Measurements from ENCODE around the gene GABRG3. TPM values are rescaled to one million over a fixed set of nuclear protein-coding genes. Genes with fewer than 3 reads are reported as not detected.

The GABRG3 gene
- total RNA-seq, 1 experiment from 2014 or later = not detected

DNA sequence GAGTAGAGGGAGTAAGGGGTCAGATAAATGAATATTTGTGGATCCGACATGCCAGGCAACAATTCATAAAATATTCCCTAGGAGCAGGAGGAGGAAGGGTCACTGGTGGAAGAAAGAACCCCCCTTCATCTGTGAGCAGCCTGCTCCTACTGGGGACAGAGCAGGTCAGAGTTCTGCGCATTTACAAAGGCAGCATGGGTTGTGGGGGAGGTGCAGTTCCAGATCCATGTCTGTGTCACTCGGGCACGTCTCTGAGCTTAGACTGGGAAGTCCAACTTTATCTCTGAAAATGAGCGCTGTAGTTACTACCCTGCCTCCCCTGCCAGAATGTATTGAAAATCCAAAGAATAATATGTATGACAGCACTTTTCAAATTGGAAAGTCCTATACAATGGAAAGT lies 115.2 kb downstream of the GABRG3 start (continued):
- TF ChIP-seq, protein P1, sequence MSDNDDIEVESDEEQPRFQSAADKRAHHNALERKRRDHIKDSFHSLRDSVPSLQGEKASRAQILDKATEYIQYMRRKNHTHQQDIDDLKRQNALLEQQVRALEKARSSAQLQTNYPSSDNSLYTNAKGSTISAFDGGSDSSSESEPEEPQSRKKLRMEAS (IDR thresholded peaks at IDR 0.05) = no peak
- TF ChIP-seq CBX3 (IDR thresholded peaks at IDR 0.05; ENCODE audit: low read depth) (no peak), POLR2AphosphoS5 (IDR thresholded peaks at IDR 0.05; ENCODE audit: low read depth, low read length) (no peak), ELF1 (IDR thresholded peaks at IDR 0.05; ENCODE audit: borderline replicate concordance, low read depth) (no peak), SIN3A (IDR thresholded peaks at IDR 0.05; ENCODE audit: low read depth) (no peak)

DNA sequence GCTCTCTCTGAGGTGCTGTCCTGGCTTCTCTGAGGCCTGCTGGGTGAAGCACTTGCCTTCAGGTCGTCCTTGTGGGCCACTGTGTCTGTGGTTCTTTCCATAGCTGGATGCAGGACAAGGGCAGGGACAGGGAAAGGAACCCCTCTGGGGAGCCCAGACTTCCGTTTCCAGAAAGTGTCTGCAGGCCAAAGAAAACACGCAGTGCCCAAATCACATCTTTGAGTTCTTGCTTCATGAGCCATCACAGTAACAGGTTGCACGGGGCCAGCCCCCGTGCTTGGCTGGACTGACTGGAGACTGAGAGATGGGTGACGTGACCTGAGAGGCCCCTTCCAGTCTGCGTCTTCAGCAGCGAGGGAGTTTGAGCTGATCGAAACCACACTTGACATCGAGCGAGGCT lies 115.8 kb downstream of the GABRG3 start:
- Histone ChIP-seq H3K4me3 (replicated peaks in 1 of 2; ENCODE audit: low read depth in 1 of 2, low read length in 2 of 2) (no peak overlapping the region), H3K79me2 (ENCODE audit: insufficient read depth, low read length) (no peaks in the 10 kb centered on the region), H3K27me3 (ENCODE audit: insufficient read depth, low read length) (no peaks in the 10 kb centered on the region), H3K4me2 (ENCODE audit: low read length) (no peak overlapping the region), H2AFZ (ENCODE audit: low read depth, low read length, poor library complexity, severe bottlenecking) (no peak overlapping the region), H3K36me3 (ENCODE audit: control insufficient read depth in 1 of 2, insufficient read depth in 2 of 2, low read length in 2 of 2) (no peaks in the 10 kb centered on the region), H3K4me1 (ENCODE audit: control insufficient read depth in 1 of 2, insufficient read depth in 2 of 2, low read length in 2 of 2) (no peaks in the 10 kb centered on the region), H4K20me1 (ENCODE audit: insufficient read depth) (no peaks in the 10 kb centered on the region), H3K9ac (ENCODE audit: low read length) (no peak overlapping the region), H3K27ac (ENCODE audit: low read depth, low read length) (no peak overlapping the region), H3K9me3 (ENCODE audit: control insufficient read depth in 1 of 2, insufficient read depth in 1 of 2, low read depth in 1 of 2, low read length in 2 of 2) (peaks cover 7 to 55% of the 10 kb centered on the region in 2 experiments; a peak in 2 of 4 replicates), H3K9me2 (ENCODE audit: insufficient read depth) (no peaks in the 10 kb centered on the region)
- ChIA-PET CTCF (no interaction called here), RAD21 (ENCODE audit: low non-redundant PET in 1 of 2, low total read pairs in 2 of 2, uncharacterized antibody in 2 of 2, unreplicated experiment in 2 of 2) (no interaction called here), POLR2A (no interaction called here)
- TF ChIP-seq SIN3A (IDR thresholded peaks at IDR 0.05; ENCODE audit: low read depth) (no peak), EZH2 (IDR thresholded peaks at IDR 0.05) (no peak), TCF7L2 (IDR thresholded peaks at IDR 0.05; ENCODE audit: borderline replicate concordance, extremely low read depth, insufficient read depth, insufficient read length) (no peak), FOSL1 (IDR thresholded peaks at IDR 0.05; ENCODE audit: low read depth) (no peak), EZH2phosphoT487 (IDR thresholded peaks at IDR 0.05; ENCODE audit: borderline replicate concordance) (no peak), POLR2AphosphoS5 (IDR thresholded peaks at IDR 0.05; ENCODE audit: low read depth, low read length) (no peak), POLR2A (IDR thresholded peaks at IDR 0.05; ENCODE audit: borderline replicate concordance, extremely low read depth, insufficient read depth, insufficient read length) (no peak), EGR1 (IDR thresholded peaks at IDR 0.05; ENCODE audit: low read depth) (no peak), SP1 (IDR thresholded peaks at IDR 0.05; ENCODE audit: low read depth) (no peak), ZNF274 (IDR thresholded peaks at IDR 0.05; ENCODE audit: low read depth, low read length) (no peak), SRF (IDR thresholded peaks at IDR 0.05; ENCODE audit: low read depth) (no peak), ELF1 (IDR thresholded peaks at IDR 0.05; ENCODE audit: borderline replicate concordance, low read depth) (no peak), JUND (IDR thresholded peaks at IDR 0.05) (no peak), ZFX (IDR thresholded peaks at IDR 0.05) (no peak)
- TF ChIP-seq, protein P1 (IDR thresholded peaks at IDR 0.05) = no peak
- TF ChIP-seq, protein P2, sequence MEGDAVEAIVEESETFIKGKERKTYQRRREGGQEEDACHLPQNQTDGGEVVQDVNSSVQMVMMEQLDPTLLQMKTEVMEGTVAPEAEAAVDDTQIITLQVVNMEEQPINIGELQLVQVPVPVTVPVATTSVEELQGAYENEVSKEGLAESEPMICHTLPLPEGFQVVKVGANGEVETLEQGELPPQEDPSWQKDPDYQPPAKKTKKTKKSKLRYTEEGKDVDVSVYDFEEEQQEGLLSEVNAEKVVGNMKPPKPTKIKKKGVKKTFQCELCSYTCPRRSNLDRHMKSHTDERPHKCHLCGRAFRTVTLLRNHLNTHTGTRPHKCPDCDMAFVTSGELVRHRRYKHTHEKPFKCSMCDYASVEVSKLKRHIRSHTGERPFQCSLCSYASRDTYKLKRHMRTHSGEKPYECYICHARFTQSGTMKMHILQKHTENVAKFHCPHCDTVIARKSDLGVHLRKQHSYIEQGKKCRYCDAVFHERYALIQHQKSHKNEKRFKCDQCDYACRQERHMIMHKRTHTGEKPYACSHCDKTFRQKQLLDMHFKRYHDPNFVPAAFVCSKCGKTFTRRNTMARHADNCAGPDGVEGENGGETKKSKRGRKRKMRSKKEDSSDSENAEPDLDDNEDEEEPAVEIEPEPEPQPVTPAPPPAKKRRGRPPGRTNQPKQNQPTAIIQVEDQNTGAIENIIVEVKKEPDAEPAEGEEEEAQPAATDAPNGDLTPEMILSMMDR (IDR thresholded peaks at IDR 0.05 in 2 of 3, conservative IDR thresholded peaks at IDR 0.05 in 1 of 3; ENCODE audit: borderline replicate concordance in 1 of 3, insufficient read depth in 1 of 3, low read depth in 2 of 3, low read length in 2 of 3) = no peak
- TF ChIP-seq, protein P3, sequence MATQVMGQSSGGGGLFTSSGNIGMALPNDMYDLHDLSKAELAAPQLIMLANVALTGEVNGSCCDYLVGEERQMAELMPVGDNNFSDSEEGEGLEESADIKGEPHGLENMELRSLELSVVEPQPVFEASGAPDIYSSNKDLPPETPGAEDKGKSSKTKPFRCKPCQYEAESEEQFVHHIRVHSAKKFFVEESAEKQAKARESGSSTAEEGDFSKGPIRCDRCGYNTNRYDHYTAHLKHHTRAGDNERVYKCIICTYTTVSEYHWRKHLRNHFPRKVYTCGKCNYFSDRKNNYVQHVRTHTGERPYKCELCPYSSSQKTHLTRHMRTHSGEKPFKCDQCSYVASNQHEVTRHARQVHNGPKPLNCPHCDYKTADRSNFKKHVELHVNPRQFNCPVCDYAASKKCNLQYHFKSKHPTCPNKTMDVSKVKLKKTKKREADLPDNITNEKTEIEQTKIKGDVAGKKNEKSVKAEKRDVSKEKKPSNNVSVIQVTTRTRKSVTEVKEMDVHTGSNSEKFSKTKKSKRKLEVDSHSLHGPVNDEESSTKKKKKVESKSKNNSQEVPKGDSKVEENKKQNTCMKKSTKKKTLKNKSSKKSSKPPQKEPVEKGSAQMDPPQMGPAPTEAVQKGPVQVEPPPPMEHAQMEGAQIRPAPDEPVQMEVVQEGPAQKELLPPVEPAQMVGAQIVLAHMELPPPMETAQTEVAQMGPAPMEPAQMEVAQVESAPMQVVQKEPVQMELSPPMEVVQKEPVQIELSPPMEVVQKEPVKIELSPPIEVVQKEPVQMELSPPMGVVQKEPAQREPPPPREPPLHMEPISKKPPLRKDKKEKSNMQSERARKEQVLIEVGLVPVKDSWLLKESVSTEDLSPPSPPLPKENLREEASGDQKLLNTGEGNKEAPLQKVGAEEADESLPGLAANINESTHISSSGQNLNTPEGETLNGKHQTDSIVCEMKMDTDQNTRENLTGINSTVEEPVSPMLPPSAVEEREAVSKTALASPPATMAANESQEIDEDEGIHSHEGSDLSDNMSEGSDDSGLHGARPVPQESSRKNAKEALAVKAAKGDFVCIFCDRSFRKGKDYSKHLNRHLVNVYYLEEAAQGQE (IDR thresholded peaks at IDR 0.05; ENCODE audit: low read depth) = no peak
- TF ChIP-seq, protein P4, sequence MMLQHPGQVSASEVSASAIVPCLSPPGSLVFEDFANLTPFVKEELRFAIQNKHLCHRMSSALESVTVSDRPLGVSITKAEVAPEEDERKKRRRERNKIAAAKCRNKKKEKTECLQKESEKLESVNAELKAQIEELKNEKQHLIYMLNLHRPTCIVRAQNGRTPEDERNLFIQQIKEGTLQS (IDR thresholded peaks at IDR 0.05) = no peak
- intact Hi-C loops (cut with micrococcal nuclease) = no loop called here
- BruUV-seq (replicated peaks) = no TSS peak
- DNase-seq (ENCODE audit: low read depth, low spot score) (no peak), ATAC-seq (no peak)

All from HCT116 (cell line).